SH-SY5Y (cell line): Measurements from ENCODE around the gene DTNBP1.

Source experiments
- GATA2 ChIP-seq: IDR thresholded peaks from 2 replicates; pipeline ENCODE4 v1.6.1; 2011; ENCODE audit warnings: mild to moderate bottlenecking, low read depth, low read length
- GATA3 ChIP-seq: IDR thresholded peaks from 2 replicates; pipeline ENCODE4 v1.6.1; 2011; ENCODE audit warnings: low read depth, mild to moderate bottlenecking, low read length, moderate library complexity

Gene DTNBP1

DNA sequence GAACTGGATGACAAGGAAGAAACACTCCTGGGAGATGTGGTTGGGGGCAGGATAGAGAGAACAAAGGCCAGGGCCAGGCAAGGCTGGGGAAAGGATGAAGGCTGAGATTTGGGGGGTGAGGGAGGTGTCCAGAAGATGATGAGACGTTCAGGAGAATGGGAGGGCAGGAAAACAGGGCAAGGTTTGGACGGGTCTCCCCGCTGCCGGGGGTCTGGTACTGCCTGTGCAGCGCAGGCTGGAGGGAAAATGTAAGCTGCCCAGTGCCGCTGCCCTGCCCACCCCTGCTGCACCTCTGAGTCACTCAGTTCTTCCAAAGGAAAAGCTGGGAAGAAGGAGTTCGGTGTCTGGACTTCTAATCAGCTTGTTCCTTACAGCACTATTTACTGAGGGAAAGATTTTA lies 130.9 kb downstream of the DTNBP1 start:
- TF ChIP-seq GATA2 (no peak), GATA3 (no peak)

DNA sequence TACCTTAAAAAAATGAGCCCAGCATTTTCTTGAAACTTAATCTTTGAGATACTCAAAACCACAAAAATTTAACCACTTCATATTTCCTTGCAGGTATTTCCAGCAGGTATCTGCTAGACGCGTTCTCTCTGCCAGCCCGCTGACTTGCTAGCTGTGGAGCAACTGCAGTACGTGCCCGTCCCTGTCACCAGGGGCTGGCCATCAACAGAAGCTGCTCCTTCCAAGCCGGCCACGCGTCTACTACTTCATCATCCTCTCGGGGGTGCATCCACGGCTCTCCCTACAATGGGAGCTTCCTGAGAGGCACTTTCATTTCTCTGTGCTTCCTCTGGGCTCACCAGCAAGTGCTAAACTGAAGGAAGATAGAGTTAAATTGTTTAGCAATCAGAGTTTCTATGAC lies 132.4 kb downstream of the DTNBP1 start:
- no peak for TF ChIP-seq GATA3
- no peak for TF ChIP-seq GATA2

DNA sequence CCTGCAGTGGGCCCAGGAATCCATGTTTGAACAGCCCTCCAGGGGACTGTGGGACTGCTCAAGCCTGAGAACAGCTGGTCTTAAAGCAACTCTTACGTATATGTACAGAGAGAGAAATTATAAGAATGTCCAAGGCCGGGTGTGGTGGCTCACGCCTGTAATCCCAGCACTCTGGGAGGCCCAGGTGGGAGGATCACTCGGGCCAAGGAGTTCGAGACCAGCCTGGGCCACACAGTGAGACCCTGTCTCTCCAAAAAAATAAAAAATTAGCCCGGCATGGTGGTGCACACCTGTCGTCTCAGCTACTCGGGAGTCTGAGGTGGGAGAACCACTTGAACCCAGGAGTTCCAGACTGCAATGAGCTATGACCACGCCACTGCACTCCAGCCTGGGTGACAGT lies 134.0 kb downstream of the DTNBP1 start:
- TF ChIP-seq GATA2 (no peak), GATA3 (no peak)

DNA sequence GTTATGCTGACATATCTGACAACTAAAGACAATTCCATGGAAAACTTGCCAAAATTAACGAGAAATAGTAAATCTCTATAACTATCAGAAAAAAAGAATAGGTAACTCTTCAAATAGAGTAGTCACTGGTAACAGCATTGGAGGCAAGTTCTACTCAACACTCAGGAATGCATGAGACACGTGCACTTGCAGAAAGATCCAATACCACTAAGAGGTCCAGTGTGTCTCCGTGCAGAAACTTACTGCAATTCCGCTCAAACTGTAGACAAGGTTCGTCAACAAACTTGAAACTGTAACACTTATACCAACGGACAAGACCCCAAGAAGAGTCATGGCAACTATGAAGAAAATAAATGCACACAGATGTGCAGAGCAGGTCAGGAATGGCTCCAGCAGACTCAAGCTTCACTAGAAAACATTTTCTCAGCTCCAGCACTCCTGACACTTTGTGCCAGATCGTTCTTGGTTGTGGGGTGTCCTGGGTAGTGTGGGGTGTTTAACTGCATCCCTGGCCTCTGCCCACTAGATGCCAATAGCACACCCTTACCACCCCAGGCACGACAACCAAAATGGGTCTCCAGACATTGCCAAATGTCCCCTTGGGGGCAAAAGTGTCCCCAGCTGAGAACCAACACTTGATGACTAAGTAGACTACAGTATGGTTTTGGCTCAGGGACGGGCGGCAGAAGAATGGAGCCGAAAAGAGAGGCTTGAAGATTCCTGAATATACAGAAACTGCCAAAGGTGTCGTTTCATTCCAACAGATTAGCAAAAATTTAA lies 134.8 kb downstream of the DTNBP1 start:
- TF ChIP-seq GATA2 (no peak), GATA3 (no peak)

DNA sequence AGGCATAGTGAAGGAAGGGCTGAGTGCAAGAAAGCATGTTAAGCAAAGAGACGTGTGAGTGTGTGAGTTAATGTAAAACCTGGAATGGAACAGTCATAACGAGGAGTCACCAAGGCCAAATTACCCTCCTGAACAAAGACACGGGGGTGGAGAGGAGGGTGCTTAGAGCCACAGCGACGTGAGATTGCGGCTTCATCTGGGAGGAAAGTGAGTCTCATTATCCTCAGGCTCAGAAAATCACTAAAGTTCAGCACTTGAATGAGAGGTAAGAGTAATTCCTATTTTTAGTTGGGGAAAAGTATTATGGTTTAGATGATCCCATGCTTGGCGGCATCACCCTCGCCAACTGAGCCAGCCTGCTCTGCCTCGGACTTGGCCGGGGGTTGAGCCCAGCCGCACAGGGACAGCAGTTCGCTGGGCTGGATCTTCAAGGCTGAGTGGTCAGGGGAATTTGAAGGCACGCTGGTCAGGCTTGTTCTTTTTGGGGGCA lies 136.6 kb downstream of the DTNBP1 start:
- TF ChIP-seq GATA3, result no peak
- TF ChIP-seq GATA2, result no peak

DNA sequence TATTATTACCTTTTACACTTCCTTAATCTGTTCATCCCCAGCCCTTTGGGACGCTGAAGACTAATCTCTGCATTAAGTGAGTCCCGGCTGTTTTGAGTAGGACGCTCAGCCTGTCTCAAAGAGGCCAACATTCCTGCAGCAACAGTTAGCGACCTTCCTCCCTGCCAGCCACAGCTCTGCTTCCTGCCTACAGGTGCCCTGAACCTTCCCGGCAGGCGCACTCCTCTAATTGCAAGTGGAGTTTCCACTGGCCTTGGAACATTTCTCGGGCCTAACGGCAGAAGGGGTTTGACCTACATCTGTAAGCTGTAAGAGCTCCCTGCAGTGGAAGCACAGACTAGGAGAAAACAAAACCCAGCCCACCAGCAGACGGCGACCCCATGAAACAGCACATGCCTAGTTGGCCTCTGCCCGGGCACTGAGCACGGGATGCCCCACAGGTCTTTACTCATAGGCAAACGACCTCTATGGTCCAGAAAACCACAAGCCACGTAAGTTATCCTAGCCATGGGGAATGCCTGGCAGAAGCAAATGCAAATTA lies 137.9 kb downstream of the DTNBP1 start:
- TF ChIP-seq GATA3 (no peak), GATA2 (no peak)

DNA sequence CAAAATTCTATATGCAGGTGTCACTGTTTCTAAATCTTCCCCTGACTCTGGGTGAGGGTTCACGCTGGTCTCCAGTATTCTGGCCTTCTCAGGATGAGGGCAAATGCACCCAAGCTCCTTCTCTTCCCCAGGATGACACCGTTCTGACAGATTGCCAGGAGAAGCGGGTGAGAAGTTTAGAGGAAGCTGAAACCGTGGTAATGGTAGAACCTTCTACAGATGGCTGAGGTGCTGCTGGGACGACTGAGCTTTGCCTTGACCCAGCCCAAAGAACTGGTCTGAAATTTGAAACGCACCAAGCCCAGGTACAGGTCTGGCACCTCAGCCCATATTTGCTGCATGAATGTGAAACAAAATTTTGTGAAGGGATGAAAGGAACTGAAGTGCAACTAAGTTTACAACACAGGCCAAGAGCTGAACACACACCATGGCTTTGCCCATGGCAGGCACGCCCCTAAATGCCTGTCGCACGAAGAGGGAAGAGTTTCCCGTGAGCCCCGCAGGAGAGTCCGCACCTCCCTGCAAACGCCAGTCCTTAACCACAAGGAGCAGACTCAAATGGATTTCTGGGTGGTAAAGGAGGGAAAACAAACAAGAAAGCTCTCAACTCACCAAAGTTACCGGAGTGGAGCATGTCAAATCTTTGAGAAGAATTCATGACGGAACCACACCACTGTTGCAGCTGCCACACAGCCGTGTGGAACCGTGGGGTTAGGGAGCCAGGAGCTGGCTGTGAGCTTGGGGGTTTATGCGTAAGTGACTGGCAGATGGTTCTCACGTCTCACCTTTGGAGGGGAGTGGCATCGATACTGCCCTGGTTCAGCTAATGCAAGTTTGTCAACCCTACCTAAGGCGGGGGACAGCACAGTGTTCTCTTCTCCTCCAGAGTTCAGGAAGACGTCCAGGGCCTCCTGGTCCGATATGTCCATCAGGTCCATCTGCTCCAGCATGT lies 138.9 kb downstream of the DTNBP1 start:
- TF ChIP-seq GATA2 (no peak), GATA3 (no peak)

DNA sequence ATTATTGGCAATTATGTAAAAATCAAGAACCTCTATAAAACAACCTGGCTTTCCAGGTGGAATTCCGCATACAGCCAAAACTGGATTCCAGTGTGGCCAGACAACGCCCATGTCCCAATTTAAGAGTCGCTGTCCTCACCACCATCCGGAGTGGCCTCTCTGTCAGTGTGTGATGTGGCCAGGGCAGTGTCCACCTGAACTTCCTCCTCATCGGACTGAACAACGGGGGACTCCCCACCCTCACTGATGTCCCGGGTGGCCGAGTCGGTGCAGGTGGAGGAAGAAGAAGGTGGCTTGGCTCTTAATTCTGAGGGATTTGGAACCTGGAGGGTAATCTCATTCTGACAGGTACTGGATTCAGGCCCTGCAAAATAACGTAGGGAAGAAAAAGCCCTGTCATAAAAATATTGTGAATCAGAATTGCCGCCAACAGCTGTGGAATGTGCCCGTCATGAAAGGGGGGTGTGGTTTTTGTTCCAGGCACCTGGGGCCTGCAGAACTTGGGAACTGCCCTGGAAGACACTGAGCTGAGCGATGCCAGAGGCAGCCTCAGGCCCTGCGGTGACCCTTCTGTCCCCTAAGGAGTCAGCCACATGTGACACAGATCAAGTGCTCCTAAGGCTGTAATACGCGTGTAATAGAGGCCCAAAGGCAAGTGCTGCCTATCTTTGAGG lies 139.8 kb downstream of the DTNBP1 start:
- TF ChIP-seq GATA3, result no peak

DNA sequence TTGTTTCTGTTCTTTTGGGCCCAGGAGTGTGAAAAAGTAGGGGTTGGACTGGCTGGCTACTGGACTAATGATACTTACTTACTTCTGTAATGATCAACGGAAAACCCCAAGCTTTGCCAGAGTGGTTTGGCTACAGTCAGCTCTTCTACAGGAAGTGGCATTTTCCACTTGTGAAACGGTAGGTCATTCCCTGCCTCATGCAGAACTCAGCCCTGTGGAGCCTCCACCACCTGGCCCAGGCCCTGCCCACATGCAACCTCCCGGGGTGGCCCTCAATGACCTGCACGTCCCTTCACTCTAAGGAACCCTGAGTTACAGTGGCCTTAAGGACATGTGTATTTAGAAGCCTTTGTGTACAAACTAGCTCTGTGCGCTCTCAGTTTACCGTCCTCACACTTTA lies 140.4 kb downstream of the DTNBP1 start:
- TF ChIP-seq GATA3 (no peak), GATA2 (no peak)

DNA sequence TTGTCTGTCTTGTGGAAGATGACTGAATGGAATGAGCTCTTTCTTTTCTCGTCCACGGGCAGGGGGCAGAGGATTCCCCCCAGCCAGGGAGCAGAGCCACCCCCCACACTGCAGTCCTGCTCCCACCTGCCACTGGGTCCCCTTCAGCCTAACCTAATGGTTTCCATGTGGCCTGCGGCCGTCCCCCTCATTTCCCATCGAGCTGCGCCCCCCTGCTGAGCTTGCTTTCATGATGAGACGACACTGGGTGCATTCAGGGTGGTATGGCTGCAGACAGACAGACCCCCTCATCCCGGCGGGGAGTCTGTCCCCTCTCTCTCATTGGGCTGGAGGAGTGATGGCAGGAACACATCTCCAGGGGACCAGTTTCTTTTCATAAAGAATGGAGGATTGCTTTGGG lies 140.8 kb downstream of the DTNBP1 start:
- TF ChIP-seq GATA2 (no peak), GATA3 (no peak)

DNA sequence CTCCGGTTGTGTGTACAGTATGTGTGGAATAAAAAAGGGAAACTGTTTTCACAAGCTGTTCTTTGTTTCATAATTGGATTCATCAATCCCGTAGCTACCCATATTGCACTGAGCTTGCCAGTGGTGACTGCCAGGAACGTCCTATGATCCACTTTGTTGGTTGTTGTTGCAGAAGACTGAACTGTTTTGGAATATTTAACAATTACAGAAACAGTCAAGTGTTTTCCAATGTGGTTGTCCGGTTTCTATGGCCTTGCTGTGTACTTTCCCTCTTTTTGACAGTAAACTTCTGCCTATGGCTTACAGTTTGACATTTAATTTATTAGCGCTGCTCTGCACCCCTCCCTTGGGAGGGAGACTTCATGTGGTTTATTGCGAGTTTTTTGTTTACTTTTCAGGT lies 141.2 kb downstream of the DTNBP1 start:
- TF ChIP-seq GATA3, result no peak
- TF ChIP-seq GATA2, result no peak

DNA sequence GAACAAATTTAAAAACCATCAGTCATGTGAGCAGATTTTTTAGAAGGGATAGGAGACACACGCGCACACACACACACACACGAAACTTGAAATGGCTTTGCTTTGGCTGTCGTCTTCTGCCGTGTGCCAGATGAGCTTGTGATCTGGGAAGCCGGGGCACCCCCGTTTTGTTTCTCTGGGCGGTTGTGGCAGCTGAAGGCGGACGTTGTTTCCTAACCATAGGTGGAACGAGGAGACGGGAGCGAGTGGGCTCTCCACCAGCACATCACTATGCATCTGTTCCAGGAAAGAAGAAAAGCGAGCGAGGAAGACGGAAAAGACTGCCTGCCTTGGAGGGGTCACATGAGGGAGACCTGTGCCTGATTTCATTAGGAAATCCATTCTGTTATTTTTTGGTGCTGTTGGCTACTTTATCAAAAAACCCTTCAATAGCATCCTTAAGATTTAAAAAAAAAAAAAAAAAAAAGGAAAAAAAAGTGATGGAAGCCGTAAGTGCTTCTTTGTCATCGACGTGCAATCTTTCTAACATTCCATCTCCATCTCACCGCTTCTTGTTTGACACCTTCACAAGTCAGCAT lies 142.1 kb downstream of the DTNBP1 start:
- TF ChIP-seq GATA3, result no peak
- no peak for TF ChIP-seq GATA2

DNA sequence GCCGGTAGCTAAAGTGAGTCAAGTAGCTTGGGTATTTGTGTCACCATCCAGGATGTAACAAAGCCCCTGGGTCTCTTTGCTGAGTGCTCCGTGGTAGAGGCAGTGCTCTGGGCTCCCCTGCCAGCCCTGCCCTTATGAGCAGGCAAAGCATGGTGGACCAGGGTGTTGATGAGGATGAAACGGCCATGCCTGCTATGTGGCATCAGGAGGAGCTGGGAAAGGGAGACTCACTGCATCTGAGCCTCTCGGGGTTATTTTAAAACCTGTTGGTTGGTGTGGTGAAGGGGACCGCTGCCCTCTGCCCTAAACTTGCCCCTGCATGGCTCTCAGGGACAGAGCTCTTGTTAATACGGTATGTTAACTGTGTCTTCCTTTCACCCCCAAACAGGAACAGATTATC lies 143.1 kb downstream of the DTNBP1 start:
- TF ChIP-seq GATA3 (no peak), GATA2 (no peak)

DNA sequence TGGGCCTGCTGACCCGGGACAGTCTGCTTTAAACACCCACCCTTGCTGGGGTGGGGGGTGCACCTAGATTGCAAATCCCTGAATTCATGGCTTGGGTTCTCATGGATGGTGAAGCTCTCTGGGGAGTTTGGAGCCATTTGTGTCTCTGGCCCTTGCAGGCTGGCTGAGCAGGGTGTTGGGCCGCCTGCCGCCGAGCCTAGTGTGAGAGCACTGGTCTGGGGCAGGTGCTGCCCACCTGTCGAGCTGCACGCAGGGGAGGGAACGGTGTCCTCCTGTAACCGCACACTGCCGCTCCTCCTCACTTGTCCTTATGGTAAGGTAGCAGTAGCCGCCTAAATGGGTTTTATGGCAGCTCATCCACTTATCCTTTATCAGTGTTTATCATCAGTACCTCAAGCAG lies 143.9 kb downstream of the DTNBP1 start:
- TF ChIP-seq GATA3 (no peak), GATA2 (no peak)
